A673 (cell line): ENCODE data around the gene RBBP8.

ENCODE experiments used
- EZH2 ChIP-seq: fragments of 200-600 bp; sonication (generic); IDR thresholded peaks from 2 replicates; pipeline ENCODE4 v1.6.1; 2017; ENCODE audit warnings: borderline replicate concordance, low read depth, mild to moderate bottlenecking, mixed read lengths, antibody characterized with exemption, low read length; ENCODE audit not compliant: poor library complexity, severe bottlenecking
- TF ChIP-seq, protein P1 (sequence below): fragments of 300-800, 200-600 bp; sonication (generic); conservative IDR thresholded peaks from 2 replicates; pipeline ENCODE4 v1.5.1; 2017; ENCODE audit warnings: low read depth, mild to moderate bottlenecking, antibody characterized with exemption, low read length, moderate library complexity, mixed read lengths

DNA sequence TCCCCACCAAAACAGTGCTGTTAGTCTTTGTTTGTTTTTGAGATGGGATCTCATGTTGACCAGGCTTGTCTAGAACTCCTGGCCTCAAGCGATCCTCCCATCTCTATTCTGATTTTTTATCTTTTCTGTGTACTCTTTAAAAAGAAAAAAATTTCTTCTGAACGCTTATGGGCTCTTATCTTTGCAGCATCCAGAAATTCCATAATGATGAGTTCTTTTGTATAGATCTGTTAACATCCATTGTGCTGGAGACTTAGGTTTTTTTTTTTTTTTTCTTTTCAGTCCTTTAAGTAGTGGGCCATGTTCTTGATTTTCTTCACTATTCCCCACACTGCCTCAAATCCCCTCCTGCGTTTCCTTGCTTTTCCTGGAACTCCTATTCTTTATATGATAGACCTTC is 31.0 kb downstream of the RBBP8 start:
- TF ChIP-seq, protein P1, sequence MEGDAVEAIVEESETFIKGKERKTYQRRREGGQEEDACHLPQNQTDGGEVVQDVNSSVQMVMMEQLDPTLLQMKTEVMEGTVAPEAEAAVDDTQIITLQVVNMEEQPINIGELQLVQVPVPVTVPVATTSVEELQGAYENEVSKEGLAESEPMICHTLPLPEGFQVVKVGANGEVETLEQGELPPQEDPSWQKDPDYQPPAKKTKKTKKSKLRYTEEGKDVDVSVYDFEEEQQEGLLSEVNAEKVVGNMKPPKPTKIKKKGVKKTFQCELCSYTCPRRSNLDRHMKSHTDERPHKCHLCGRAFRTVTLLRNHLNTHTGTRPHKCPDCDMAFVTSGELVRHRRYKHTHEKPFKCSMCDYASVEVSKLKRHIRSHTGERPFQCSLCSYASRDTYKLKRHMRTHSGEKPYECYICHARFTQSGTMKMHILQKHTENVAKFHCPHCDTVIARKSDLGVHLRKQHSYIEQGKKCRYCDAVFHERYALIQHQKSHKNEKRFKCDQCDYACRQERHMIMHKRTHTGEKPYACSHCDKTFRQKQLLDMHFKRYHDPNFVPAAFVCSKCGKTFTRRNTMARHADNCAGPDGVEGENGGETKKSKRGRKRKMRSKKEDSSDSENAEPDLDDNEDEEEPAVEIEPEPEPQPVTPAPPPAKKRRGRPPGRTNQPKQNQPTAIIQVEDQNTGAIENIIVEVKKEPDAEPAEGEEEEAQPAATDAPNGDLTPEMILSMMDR: no peak
- TF ChIP-seq EZH2: no peak
